GM12864 (cell line): Measurements from ENCODE around the gene PDHB.

Source experiments
- DNase-seq: peaks from one replicate; pipeline ENCODE4 v3.0.0-alpha.2; 2011; ENCODE audit warnings: low read depth
- H3K4me3 ChIP-seq: 2 replicates; pipeline ENCODE4 v1.5.1; 2011; ENCODE audit warnings: mild to moderate bottlenecking, low read depth, low read length, control low read depth
- CTCF ChIP-seq: IDR thresholded peaks from 2 replicates; pipeline ENCODE4 v1.5.1; 2011; ENCODE audit warnings: low read depth, mild to moderate bottlenecking, moderate library complexity, low read length, control low read depth, inconsistent platforms; ENCODE audit errors: missing control alignments

PDHB gene

GRCh38 chr3:58403513-58404109 lies 30.0 kb downstream of the PDHB start:
- no peak for TF ChIP-seq CTCF
- no peak overlapping the region for H3K4me3 ChIP-seq
- no peak for DNase-seq

- no peak overlapping the region for H3K4me3 ChIP-seq
- no peak for TF ChIP-seq CTCF
- DNase-seq, result no peak
These were observed 34.8 kb downstream of the PDHB start for GRCh38 chr3:58398669-58399333.

GRCh38 chr3:58394339-58394738 lies 39.3 kb downstream of the PDHB start:
- TF ChIP-seq CTCF, result no peak
- no peak for DNase-seq
- H3K4me3 ChIP-seq, result no peak overlapping the region

DNA sequence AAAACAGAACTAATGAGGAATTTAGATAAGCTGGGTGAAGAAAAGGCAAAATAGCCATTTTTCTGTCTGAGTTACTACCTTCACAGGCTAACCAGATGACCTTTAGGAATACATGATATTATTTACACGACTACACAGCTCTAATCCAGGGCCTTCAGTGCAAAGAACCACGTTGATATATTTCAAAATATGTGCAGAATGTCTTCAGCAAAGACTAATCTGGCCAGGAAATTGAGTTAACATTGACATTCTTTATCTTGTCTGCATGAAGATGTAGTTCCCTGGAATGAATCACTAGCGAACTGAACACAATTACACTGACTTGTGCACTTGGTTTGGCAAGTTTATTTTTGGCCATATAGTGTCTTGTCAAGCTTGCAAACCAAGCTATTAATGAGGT lies 41.5 kb downstream of the PDHB start:
- TF ChIP-seq CTCF, result no peak
- no peak overlapping the region for H3K4me3 ChIP-seq
- no peak for DNase-seq

GRCh38 chr3:58391156-58391865 lies 42.3 kb downstream of the PDHB start:
- no peak overlapping the region for H3K4me3 ChIP-seq
- TF ChIP-seq CTCF, result no peak
- no peak for DNase-seq

DNA sequence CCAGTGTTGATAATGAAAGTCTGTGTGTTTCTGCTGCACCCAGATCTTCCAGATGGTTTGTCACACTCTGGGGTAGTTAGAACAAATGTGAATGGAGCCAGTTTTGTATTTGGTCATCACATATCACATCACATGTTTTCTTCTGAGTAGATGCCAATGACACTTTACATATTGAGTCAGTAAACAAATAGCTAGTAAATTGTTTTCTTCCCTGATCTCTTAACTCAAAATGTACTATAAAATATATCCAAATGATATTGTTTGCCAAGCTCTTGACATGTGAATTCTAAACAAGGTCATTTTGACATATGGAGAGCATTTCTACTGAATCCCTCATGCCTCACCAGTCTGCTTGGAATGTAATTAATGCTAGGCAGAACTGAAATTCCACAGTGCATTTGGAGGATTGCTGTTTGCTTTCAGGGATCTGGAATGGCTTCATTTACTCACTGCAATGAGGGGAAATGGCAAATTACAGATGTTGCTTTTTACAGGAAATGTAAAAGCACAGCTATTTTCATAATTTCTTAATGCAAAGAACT lies 45.0 kb downstream of the PDHB start:
- no peak for TF ChIP-seq CTCF
- no peak for DNase-seq
- H3K4me3 ChIP-seq, result no peak overlapping the region
